ENCODE data around the gene AMIGO3.

AMIGO3 gene

DNA sequence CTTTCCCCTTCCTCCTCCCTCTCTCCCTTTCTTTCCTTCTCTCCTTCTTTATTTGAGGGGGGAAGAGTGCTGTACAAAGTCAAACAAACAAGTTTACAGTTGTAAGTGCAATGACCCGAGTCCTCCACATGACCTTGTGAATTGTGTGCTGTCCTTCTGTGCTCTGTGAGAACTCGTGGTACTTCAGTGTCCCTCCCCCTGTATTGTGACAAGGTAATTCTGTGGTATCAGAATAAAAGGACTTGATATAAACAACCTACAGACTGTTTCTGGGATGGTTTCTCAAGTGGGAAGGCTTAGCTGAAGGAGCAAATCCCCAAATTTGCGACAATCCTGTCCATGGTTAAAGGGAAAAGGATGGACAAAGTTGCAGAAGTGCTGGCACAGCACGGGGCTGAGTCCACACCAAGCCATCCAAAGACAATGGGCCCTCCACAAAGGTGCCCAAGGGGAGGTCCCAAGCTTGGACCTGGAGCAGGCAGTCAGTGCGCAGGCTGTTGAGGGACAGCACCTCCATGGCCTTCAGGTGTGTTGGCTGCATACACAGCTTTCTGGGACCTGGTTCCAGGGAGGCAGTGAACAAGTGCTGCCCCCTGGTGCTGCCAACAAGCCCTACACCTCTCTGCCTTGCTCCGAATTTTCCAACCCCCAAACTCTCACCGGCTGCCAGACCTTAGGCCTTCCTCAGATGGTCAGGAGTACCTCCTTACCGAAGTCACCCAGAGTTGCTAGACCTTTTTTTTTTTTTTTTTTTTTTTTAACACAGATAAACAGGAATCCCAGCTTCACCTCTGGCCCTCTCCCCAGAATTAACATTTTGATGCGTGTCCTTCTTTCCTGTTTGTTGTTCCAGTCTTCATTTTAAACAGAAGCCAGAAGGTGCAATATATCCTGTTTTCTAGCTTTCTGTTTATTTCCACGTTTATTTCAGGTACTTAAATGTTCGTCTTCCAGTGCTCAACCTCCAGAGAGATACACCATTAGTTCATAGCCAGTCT is 47.9 kb downstream of the AMIGO3 start:
- TF ChIP-seq, protein P1, sequence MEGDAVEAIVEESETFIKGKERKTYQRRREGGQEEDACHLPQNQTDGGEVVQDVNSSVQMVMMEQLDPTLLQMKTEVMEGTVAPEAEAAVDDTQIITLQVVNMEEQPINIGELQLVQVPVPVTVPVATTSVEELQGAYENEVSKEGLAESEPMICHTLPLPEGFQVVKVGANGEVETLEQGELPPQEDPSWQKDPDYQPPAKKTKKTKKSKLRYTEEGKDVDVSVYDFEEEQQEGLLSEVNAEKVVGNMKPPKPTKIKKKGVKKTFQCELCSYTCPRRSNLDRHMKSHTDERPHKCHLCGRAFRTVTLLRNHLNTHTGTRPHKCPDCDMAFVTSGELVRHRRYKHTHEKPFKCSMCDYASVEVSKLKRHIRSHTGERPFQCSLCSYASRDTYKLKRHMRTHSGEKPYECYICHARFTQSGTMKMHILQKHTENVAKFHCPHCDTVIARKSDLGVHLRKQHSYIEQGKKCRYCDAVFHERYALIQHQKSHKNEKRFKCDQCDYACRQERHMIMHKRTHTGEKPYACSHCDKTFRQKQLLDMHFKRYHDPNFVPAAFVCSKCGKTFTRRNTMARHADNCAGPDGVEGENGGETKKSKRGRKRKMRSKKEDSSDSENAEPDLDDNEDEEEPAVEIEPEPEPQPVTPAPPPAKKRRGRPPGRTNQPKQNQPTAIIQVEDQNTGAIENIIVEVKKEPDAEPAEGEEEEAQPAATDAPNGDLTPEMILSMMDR (IDR thresholded peaks at IDR 0.05; ENCODE audit: control insufficient read depth, insufficient read depth, low read depth, low read length, missing control alignments) = peak; percentile 95
- no peak overlapping the region for H3K4me3 ChIP-seq (ENCODE audit: control insufficient read depth, low read depth, low read length)
- no peak for DNase-seq (ENCODE audit: low read depth)

DNA sequence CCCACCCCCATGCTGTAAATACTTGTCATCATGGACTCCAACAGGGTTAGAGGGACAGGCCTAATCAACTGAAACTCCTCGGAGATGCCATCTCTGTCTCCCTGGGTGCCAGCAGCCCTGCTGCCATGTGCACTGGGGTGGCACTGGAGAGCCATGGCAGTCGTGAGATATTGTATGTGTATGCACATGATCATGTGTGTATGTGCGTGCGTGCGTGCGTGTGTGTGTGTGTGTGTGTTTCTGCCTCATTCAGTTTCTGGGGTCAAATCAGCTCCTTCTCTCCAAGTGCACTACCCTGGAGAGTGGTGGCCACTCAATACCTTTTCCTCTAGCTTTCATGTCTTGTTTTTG is 48.6 kb downstream of the AMIGO3 start:
- H3K4me3 ChIP-seq (ENCODE audit: control insufficient read depth, low read depth, low read length) = no peak overlapping the region
- TF ChIP-seq, protein P1 (IDR thresholded peaks at IDR 0.05; ENCODE audit: control insufficient read depth, insufficient read depth, low read depth, low read length, missing control alignments) = no peak

DNA sequence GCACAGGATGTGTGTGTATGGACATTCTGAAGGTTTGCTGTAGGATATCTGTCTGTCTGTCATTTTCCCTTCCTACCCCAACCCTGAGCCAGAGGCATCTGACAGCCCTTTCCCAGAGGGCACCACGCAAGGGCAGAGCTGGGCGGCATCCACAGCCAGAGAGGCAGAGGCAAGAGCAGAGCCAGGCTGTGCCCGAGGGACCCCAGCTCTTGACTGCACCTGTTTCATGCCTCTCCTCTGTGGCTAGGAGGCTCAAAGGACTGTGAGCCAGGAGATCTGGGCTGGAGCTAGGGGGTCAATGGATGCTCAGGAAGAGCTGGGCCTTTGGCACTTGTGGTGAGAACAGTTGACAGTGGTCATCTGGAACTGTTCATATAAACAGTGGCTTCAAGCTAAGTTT is 50.1 kb downstream of the AMIGO3 start:
- TF ChIP-seq, protein P1 (IDR thresholded peaks at IDR 0.05; ENCODE audit: control insufficient read depth, insufficient read depth, low read depth, low read length, missing control alignments) = no peak
- DNase-seq (ENCODE audit: low read depth) = no peak
- no peak overlapping the region for H3K4me3 ChIP-seq (ENCODE audit: control insufficient read depth, low read depth, low read length)

More for the DNA sequence above, 48.6 kb downstream of the AMIGO3 start:
- no peak for DNase-seq (ENCODE audit: low read depth)

DNA sequence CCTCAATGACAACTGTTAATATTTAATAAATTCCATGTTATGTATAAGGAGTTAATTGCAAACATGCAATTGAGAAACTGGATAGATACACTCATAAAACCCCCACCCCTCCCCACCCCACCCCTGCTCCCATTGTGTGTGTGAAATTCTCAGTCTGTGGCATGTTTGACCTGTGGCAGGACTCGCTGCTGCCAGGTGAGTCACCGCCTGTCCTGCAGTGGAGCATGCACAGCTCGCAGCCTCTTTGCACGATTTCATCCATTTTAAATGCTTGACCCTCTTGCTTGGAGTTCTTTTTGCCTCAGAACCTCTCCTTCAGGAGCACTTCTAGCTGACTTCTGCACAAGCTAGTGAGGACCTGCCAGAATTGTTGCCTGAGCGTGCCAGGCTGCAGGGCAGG is 50.6 kb downstream of the AMIGO3 start:
- TF ChIP-seq, protein P1 (IDR thresholded peaks at IDR 0.05; ENCODE audit: control insufficient read depth, insufficient read depth, low read depth, low read length, missing control alignments) = no peak
- no peak for DNase-seq (ENCODE audit: low read depth)
- H3K4me3 ChIP-seq (ENCODE audit: control insufficient read depth, low read depth, low read length) = no peak overlapping the region

DNA sequence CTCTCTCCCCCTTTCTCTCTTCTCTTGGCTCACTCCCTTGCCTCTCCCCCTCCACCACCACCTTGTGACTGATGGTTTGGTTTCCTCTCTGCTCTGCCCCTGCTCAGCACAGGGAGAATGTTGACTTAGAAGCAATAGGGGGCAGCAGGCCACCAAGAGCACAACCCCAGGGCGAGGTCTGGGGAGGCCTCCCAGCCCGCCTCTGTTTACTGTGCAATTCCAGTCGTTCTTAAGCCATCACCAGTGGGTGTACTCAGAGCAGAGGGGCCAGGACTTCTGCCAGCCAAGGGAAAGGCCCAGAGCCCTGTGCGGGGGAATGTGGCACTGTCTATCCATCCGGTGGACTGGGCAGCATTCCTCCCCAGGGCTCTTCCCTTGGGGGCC is 51.1 kb downstream of the AMIGO3 start:
- DNase-seq (ENCODE audit: low read depth) = no peak
- TF ChIP-seq, protein P1 (IDR thresholded peaks at IDR 0.05; ENCODE audit: control insufficient read depth, insufficient read depth, low read depth, low read length, missing control alignments) = no peak

DNA sequence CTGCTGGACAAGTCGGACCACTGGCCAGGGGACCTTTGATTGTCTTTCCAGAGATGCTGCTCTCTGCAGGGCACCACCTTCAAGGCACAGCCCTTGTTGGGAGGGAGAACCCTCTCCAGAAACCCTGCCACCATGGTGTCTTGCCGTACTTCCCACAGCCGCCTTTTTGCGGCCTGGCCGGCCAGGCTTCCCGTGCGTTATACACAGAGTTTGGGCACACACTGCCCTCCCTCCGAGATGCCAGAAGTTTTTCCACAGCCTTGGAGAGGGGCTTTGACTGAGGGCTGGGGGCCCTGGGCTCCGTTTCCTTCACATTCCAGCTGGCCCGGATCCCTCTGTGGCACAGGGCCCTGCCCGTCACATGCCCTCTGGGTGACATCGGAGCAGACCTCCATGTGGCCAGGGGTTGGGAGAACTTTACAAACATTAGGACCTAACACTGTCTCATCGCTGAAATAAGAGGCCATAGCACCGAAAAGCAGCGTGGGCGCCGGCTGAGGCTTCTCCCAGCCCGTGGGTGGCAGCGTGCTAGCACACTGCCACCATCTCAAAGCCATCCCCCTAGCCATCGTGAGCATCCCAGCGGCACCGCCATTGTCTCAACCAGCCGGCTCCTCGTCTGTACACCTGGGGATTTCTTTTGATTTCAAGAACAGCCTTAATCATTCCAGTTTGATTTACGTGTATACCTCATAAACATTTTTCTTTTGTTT is 51.6 kb downstream of the AMIGO3 start:
- no peak overlapping the region for H3K4me3 ChIP-seq (ENCODE audit: control insufficient read depth, low read depth, low read length)
- TF ChIP-seq, protein P1 (IDR thresholded peaks at IDR 0.05; ENCODE audit: control insufficient read depth, insufficient read depth, low read depth, low read length, missing control alignments) = no peak
- DNase-seq (ENCODE audit: low read depth) = no peak

More for the DNA sequence above, 51.1 kb downstream of the AMIGO3 start:
- H3K4me3 ChIP-seq (ENCODE audit: control insufficient read depth, low read depth, low read length) = no peak overlapping the region
